EL (cell line): ENCODE measurements around the gene RPL19.
"Not testable (repeated sequence)": the region's sequence is repeated elsewhere in the genome, so short reads cannot be mapped to it uniquely, and the experiment has no call there.

ENCODE experiments used
- DNase-seq: peaks from one replicate; pipeline ENCODE4 v3.0.0-alpha.2; 2016

RPL19 gene

DNA sequence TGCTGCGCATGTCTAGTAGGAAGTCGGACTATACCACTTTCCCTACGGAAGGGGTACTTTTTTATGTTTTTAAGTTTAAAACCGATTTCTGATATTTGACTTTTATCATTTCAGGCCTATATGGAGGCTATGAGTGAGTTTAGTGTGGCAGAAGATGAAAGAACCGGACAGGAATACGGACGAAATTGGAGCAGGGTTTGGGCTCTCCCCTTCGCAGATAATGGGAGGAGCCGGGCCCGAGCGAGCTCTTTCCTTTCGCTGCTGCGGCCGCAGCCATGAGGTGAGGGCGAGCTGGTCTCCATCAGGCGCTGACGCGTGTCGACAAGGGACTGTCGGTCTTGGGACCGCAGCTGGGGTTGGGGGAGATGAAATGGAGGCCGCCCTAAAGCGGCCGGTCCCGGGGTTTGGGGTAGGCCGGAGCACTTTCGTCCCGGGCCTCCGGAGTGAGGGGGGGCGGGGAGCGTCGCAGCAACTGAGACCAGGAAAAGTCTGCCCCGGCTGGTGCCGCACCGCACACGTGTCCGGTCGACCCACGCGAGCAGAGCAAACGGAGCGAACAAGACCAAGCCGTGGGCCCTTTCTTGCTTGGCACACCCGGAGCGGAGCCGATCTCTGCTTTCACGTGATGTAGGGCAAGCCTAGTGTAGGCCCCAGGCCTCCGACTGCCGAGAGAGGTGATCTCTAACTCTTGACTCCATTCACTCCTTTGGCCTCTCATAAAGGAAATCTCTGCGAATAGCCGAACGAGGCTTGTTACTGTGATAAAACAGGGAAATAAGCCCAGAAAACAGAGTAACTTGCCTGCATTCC is at the start of gene RPL19:
TSS of gene RPL19 (plus strand) at position 214 of the 810 bp plus-strand sequence. CDS start at position 276, 62 bp downstream.
- DNase-seq, result no peak

DNA sequence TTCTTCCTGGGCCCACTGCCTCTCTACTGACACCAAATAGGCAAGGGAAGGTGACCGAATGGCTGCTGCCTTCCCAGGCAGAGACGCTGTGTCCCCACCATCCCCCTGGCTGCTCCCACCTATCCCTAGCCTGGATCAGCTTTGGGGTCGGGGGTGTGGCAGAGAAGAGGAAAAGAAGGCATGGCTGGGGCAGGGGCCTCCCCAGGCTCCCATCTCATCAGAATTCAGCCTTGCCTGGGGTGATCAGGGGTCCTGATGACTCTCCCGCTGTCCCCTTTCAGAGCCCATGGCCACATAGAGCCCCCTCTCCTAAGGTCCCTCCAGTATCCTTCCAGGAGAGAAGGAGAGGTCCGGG is 49.3 kb upstream of the RPL19 start:
- no peak for DNase-seq

GRCh38 chr17:39151150-39151942 is 48.7 kb upstream of the RPL19 start, which contains the start of gene PLXDC1:
Gene PLXDC1 (minus strand): TSS chr17:39151637. CDS start chr17:39151437, 200 bp downstream.
- DNase-seq, result no peak

DNA sequence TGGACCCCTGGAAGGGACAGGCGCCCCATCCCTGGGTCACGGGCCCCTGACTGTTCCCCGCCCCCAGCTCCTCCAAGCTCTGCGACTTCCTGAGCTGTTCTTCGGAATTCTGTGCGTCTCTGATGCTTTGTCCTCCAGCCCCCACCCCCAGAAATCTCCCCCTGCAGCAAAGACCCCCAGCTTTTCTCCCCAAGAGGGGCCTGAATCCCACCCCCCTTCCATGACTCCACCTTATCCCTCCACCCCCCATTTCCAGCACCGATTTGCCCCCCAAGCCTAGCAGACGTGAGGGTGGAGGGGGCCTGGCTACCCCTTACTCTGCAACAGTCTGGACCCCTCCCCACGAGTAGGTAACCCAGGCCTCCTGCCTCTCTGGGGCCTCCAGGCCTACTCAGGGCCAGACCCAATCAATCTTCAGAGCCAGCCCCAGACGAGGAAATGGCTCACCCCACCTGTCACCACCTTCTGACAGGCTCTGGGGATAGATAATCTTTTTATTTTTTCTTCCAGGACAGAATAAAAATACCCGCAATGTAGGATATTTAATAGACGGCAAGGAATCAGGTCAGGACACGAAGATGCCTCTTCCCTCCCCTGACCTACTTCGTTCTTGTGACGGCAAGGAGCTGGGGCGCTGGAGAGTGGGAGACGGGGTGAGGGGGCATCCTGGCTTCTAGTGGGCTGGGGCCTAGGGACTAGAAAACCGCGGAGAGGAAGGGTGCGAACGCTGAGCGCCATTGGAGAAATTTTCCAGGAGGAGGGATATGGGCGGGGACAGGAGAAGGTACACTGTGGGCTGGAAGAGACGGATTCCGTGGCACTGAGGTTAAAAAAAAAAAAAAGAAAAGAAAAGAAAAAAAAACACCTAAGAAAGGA is 47.9 kb upstream of the RPL19 start:
- DNase-seq, result no peak

DNA sequence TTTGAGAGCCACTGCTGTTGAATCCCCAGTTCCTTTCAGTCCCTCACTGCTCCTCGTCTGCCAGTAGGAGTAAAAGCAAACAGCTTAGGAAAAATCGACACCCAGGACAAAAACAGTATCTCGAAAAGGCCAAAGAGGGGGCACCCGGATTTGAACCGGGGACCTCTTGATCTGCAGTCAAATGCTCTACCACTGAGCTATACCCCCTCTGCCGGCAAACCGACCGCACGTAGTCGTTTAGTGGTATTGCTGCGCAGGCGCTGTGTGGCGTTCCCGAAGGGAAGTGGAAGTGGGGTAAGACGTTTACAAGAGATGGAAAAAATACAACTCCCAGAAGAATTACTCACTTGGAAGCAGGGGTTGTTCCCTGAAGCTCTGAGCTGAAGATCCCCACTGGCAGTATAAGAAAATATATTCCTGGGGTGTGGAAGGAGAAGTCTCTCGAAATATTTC is 46.5 kb upstream of the RPL19 start:
- DNase-seq, result peak; percentile 92

DNA sequence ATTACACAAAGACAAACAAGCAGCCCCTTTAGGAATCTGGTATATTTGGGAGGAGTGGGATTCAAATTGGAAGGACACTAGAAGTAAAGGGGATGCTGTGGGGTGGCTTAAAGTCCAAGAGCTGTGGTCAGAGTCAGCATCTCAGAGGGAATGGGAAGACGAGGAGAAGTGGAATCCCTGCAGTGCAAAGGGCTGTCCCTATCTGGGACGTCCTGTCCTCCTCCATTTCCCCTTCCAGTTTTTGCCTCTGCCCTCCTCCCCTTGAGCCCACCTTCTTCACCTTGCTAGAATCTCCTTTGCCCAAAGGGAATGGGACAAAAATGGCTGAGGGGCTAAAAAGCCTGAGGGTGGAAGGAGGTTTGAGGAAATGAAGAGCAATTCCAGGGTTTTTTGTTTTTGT is 44.4 kb upstream of the RPL19 start:
- no peak for DNase-seq

DNA sequence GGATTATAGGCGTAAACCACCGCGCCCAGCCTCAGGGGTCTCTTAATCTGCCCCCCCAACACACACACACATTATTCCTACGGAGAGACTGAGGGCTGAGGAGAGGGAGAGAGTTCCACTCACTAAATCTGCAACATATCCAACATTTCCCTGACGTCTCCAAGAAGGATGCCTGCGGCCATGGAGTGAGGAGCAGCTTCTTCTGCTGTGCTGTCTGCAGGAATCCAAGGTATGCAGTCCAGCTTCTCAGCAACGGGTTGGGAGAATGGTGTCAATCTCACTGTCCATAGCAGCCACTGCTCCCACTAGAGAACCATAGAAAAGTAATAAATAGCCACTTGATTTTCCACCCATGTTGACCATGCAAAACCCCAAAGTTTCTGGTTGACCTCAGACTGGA is 43.6 kb upstream of the RPL19 start:
- DNase-seq, result peak; percentile 55

DNA sequence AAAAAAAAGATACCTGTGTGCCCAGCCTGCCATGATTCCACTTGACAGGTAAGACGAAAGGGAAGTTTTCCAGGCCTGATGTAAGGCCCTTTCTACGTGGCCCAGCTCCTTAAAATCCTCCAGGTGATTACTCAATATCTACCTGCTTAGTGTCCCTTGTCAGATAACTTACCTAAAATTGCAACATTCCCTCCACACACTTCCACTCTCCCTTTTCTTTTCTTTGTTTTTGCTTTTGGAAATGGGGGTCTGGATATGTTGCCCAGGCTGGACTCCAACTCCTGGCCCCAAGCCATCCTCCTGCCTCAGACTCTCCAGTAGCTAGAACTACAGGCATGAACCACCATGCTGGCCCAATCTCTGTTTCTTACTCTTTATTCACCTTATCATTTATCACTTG is 41.5 kb upstream of the RPL19 start:
- DNase-seq, result no peak

GRCh38 chr17:39161962-39162361 is 38.1 kb upstream of the RPL19 start:
- no peak for DNase-seq

- DNase-seq, result peak; percentile 95
Observed at GRCh38 chr17:39164675-39165143, 35.4 kb upstream of the RPL19 start.

DNA sequence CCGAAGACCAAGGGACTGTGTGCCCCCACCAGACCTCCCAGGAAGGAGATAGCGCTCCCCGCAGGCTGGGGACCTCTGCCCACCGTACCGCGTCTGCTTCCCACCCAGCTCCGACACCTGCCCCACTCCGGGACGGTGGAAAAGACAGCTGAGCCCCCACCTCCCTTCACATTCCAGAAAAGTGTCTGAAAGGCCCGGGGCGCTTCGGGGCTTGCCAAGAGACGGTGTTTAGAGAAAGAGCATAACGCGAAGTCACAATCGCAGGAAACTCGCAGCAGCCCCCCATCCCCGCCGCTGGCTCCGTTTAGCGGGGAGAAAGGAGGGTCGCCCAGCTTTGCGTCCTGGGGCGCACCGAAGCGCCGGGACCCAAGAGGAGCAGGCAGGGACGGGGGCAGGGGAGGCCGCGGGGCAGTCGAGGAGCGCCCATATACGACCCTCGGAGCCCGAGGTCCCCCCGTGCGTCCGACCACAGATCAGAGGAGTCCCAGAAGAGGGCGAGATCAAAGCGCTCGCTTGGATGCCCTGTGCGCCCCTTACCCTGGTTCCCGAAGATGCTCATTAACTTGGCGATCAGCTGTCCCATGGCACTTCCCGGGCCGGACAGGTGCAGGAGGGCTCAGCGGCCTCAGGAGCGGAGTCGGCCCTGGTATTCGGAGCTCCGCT is 34.8 kb upstream of the RPL19 start:
- no peak for DNase-seq

GRCh38 chr17:39165841-39166349 is 34.2 kb upstream of the RPL19 start, which contains the start of gene ARL5C:
Gene ARL5C (minus strand): TSS chr17:39166161. CDS start chr17:39165760, 401 bp downstream.
- no peak for DNase-seq

DNA sequence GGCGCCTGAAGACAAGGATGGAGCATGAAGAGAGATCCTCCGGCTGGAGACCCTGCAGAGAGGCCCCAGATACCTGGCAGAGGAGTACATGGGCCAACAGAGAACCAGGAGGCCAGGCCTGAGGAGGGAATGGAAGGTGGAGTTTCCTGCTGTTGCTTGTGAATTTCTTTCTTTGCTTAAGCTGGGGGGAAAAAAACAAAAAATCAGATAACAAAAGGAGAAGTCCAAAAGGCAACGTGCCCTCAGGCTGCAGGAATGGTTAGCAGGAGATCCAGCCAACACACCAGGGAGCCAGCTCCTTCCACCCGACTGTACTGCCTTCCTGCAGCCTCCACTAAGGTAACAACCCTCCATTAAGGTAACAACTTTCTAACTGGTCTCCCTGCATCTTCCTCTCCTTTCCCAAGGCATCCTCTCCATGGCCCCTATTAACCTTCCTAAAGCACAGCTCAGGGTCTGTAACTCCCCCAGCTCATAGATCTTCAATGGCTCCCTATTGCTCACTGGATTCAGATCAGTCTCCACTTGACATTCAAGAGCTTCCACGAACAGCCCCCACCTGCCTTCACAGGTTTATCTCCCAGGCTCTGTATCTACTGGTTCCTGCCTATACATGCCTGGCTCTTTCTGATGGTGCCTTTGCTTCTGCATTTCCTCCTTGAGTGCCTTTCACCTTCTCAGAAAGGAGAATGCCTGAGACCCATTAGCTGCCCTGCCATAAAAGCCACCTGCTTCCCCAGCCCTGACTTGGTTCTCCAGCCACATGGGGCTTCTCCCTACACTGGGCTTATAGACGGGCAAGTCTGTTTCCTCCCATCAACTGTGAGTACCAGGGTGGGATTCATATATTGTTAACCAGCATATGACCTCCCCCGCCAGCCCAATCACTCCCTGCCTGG is 33.4 kb upstream of the RPL19 start:
- no peak for DNase-seq

DNA sequence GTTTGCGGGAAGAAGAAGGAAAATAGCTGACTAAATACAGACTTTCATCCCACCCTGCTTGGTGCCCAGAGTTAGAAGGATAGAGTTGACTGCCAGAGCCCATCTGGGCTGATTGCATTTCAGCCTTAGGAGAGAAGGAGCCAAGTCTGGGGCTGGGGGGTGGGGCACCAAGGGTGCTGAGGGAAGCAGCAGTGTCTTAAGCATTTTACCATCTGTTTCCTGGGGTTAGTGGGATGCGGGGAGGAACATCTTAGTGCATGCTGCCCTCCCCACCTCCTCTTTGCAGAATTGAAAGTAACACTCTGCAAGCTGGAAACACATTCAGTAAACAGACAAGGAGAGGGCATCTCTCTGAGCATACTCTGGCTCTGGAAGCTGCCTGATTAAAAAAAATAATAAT is 32.6 kb upstream of the RPL19 start:
- DNase-seq, result no peak

DNA sequence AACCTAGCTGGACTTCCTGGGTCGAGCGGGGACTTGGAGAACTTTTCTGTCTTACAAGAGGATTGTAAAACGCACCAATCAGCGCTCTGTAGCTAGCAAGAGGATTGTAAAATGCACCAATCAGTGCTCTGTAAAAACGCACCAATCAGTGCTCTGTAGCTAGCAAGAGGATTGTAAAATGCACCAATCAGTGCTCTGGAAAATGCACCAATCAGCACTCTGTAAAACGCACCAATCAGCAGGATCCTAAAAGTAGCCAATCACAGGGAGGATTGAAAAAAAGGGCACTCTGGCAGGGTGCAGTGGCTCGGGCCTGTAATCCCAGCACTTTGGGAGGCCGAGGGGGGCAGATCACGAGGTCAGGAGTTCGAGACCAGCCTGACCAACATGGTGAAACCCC is 31.6 kb upstream of the RPL19 start:
- not testable (repeated sequence) for DNase-seq

- DNase-seq, result no peak
Observed at GRCh38 chr17:39169101-39169500, 31.0 kb upstream of the RPL19 start.

GRCh38 chr17:39169518-39169917 is 30.6 kb upstream of the RPL19 start:
- DNase-seq, result no peak

GRCh38 chr17:39170109-39170508 is 30.0 kb upstream of the RPL19 start:
- DNase-seq, result no peak

DNA sequence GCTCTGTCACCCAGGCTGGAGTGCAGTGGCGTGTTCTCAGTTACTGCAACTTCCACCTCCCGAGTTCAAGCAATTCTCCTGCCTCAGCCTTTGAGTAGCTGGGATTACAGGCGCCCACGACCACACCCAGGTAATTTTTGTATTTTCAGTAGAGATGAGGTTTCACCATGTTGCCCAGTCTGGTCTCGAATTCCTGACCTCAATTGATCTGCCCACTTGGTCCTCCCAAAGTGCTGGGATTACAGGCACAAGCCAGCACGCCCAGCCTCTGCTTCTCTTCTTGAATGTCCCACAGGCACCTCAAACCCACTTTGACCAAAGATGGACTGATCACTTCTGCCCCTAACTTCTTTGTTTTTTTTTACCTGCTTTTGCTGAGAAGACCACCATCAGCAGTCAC is 29.5 kb upstream of the RPL19 start:
- no peak for DNase-seq

DNA sequence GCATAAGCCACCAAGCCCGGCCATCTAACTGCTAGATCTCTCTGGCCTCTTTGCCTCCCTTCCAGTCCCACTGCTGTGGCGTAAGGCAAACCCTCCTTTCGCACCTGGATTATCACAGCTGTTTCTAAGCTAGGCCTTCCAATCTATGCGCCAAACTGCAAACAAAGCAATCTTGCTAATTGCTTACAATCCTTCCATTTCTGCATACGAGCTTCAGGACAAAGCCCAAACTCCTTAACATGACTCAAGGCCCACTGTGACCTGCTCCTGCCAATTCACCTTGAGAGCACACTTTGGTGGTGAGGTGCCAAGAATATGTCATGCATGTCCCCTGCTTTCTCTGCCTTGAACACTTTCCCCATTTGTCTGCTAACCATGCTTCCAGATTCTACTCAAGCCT is 28.1 kb upstream of the RPL19 start:
- no peak for DNase-seq

DNA sequence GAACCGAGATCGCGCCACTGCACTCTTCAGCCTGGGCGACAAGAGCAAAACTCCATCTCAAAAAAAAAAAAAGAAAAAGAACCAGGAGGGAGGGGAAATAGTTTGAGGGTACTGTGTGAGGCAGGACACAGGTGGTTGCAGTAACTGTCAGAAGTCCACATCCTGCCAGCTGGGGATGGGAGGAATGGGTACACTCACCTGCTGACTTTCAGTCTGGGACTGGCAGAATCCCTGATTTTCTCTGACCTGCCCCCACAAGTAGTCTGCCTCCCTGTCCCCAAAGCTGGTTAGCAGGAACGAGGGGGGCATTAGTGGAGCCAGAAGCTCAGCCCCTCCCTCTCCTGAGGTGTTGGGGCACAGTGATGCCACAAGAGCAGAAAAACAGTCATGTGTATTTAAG is 27.0 kb upstream of the RPL19 start:
- no peak for DNase-seq
